B cell (primary cell): ENCODE data around the gene ZNF580. TPM values are rescaled to one million over a fixed set of nuclear protein-coding genes. Genes with fewer than 3 reads are reported as not detected.

Experiments
- ATAC-seq: fragments of 200-7000 bp; cut with Tn5 transposase; one replicate; pipeline ENCODE4 v1.10.0; 2021; ENCODE audit warnings: low read depth, mild to moderate bottlenecking, moderate number of reproducible peaks, moderate library complexity
- CTCF ChIA-PET: fragments of 350-600 bp; sonication (Branson Sonifier 250); formaldehyde crosslinking; loops from one replicate; lab custom pipeline; 2021; ENCODE audit warnings: antibody characterized with exemption, inconsistent platforms; lab: Charles Lee
- POLR2A ChIA-PET: fragments of 350-600 bp; sonication (Branson Sonifier 250); formaldehyde crosslinking; loops from one replicate; lab custom pipeline; 2021; ENCODE audit warnings: antibody characterized with exemption; lab: Charles Lee
- DNase-seq: peaks from one replicate; pipeline ENCODE4 v3.0.0; 2013
- H2AFZ ChIP-seq: 2 replicates; pipeline ENCODE4 v1.6.1; 2012; ENCODE audit warnings: mild to moderate bottlenecking, low read depth, low read length; ENCODE audit not compliant: insufficient read depth, poor library complexity, severe bottlenecking
- H3K27ac ChIP-seq, 2 donors: 1 replicate in 1 of 2; 2 replicates in 1 of 2; pipeline ENCODE4 v1.5.1; 2012 to 2013; ENCODE audit warnings: low read length in 2 of 2, mild to moderate bottlenecking in 2 of 2, moderate library complexity in 1 of 2
- H3K27me3 ChIP-seq, 4 experiments: fragments of 200-600 bp in 1 of 4; sonication (generic) in 1 of 4; replicated peaks in 1 of 4; 1 replicate in 2 of 4; 2 replicates in 2 of 4; pipeline versions ENCODE4 v1.6.1 to v1.7.0; 2013 to 2016; ENCODE audit warnings: low read length in 3 of 4, mild to moderate bottlenecking in 2 of 4, mixed read lengths in 1 of 4, moderate library complexity in 1 of 4; ENCODE audit not compliant: insufficient read depth in 4 of 4, control insufficient read depth in 3 of 4; ENCODE audit errors: control extremely low read depth in 1 of 4
- H3K36me3 ChIP-seq, 2 experiments: replicated peaks in 1 of 2; 1 replicate in 1 of 2; 2 replicates in 1 of 2; pipeline versions ENCODE4 v1.6.1 to v1.7.1; 2013; ENCODE audit warnings: low read length in 1 of 2; ENCODE audit not compliant: insufficient read depth in 2 of 2, control insufficient read depth in 1 of 2; ENCODE audit errors: control extremely low read depth in 1 of 2, extremely low read depth in 1 of 2
- H3K4me1 ChIP-seq, 2 donors: fragments of 200-600 bp in 1 of 2; sonication (generic) in 1 of 2; 1 replicate in 1 of 2; 2 replicates in 1 of 2; pipeline versions ENCODE4 v1.5.1 to v1.6.1; 2013 to 2017; ENCODE audit warnings: low read length in 2 of 2; ENCODE audit not compliant: control insufficient read depth in 2 of 2, insufficient read depth in 2 of 2
- H3K4me2 ChIP-seq: replicated peaks from 2 replicates; pipeline ENCODE3; 2012; ENCODE audit warnings: mild to moderate bottlenecking, low read depth, low read length; ENCODE audit not compliant: poor library complexity, severe bottlenecking
- H3K4me3 ChIP-seq, 5 experiments: fragments of 200-600 bp in 1 of 5; sonication (generic) in 1 of 5; 1 replicate in 3 of 5; 2 replicates in 2 of 5; pipeline versions ENCODE4 v1.5.1 to v1.7.0; 2011 to 2016; ENCODE audit warnings: low read length in 4 of 5, mild to moderate bottlenecking in 4 of 5, low read depth in 2 of 5, control low read depth in 1 of 5, moderate library complexity in 1 of 5; ENCODE audit not compliant: insufficient read depth in 1 of 5; ENCODE audit errors: control extremely low read depth in 1 of 5, extremely low read depth in 1 of 5
- H3K79me2 ChIP-seq: fragments of 200-600 bp; sonication (generic); one replicate; pipeline ENCODE4 v1.6.0; 2016; ENCODE audit warnings: low read length; ENCODE audit not compliant: control insufficient read depth, insufficient read depth
- H3K9ac ChIP-seq: fragments of 200-600 bp; sonication (generic); 2 replicates; pipeline ENCODE4 v1.6.1; 2017; ENCODE audit warnings: mild to moderate bottlenecking, low read length, moderate library complexity
- H3K9me3 ChIP-seq, 3 donors: one replicate each; pipeline versions ENCODE4 v1.6.1 to v1.7.1; 2013; ENCODE audit warnings: low read length in 2 of 3; ENCODE audit not compliant: control insufficient read depth in 2 of 3, insufficient read depth in 1 of 3; ENCODE audit errors: control extremely low read depth in 1 of 3
- H4K20me1 ChIP-seq: 2 replicates; pipeline ENCODE4 v1.6.0; 2012; ENCODE audit warnings: mild to moderate bottlenecking, low read length; ENCODE audit not compliant: insufficient read depth, control insufficient read depth, poor library complexity, severe bottlenecking
- H3K27ac Mint-ChIP-seq: one replicate; pipeline ENCODE4 v1.8.0; 2021; ENCODE audit warnings: mixed read lengths
- H3K27me3 Mint-ChIP-seq: one replicate; pipeline ENCODE4 v1.8.0; 2021; ENCODE audit warnings: mixed read lengths
- H3K4me1 Mint-ChIP-seq: one replicate; pipeline ENCODE4 v1.8.0; 2021; ENCODE audit warnings: mixed read lengths
- H3K4me3 Mint-ChIP-seq: one replicate; pipeline ENCODE4 v1.8.0; 2021; ENCODE audit warnings: mixed read lengths
- H3K9me3 Mint-ChIP-seq: one replicate; pipeline ENCODE4 v1.8.0; 2022; ENCODE audit warnings: mixed read lengths; ENCODE audit not compliant: insufficient read depth
- CTCF ChIP-seq: fragments of 200-600 bp; IDR thresholded peaks from one replicate; pipeline ENCODE4 v1.8.0; 2022; ENCODE audit warnings: antibody characterized with exemption, mild to moderate bottlenecking
- EZH2 ChIP-seq: IDR thresholded peaks from 2 replicates; pipeline ENCODE4 v1.6.1; 2012; ENCODE audit warnings: borderline replicate concordance, low read depth, mild to moderate bottlenecking, moderate library complexity, low read length; ENCODE audit not compliant: insufficient read depth, poor library complexity, severe bottlenecking
- WGBS: methylation state at CpG from one replicate; pipeline ENCODE4 v1.1.5; 2013; ENCODE audit warnings: missing lambda C conversion rate; ENCODE audit not compliant: insufficient coverage; 5-methylcytosine and 5-hydroxymethylcytosine counted together
- intact Hi-C: fragments of 100-400 bp; cut with micrococcal nuclease; formaldehyde crosslinking; loops from one replicate; pipeline ENCODE4 v1.10.0; 2022
- polyA plus RNA-seq: library from polyadenylated mRNA; depleted of rRNA; stranded (reverse); fragments of >200 nt; gene quantifications from 2 replicates; pipeline ENCODE4 v1.2.3, GENCODE V29; 2012
- total RNA-seq, 2 donors: library from RNA; stranded (reverse); fragments of 120-200 nt in 1 of 2; gene quantifications; 1 replicate in 1 of 2; 2 replicates in 1 of 2; pipeline versions ENCODE4 v1.2.3 to v1.2.4, GENCODE V29; 2013 to 2022

The ZNF580 gene
- total and polyA plus RNA-seq, 2 donors (not counting 1 experiment from before 2014, with no cell fraction given) = 69.8 to 101 TPM

DNA sequence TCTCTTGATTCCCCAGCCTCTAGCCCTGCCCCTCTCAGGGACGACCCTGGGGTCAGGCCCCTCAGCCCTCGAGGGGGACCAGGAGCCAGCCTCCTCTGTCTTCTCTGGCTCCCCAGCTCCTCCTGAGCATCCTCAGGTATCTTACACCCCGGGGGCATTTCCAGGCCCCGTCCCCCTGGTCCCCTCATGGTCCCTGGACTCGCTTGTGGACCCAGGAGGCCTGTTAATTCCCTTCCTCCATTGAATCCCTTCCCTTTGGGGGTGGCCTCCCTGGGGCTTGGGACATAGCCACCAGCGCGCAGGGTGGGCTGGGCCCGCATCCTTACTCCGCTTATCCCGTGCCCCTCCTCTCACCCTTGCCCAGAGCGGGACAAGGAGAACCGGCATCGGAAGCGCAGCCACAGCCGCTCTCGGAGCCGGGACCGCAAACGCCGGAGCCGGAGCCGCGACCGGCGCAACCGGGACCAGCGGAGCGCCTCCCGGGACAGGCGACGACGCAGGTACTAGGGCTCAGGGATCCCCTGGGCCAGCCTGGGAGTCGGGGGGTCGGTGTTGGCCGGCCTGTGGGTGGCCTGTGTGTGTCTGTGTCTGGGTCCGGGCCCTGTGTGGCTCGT lies 18.2 kb downstream of the ZNF580 start:
- Histone ChIP-seq H4K20me1 (peaks cover 86% of the 10 kb centered on the region), H3K4me2 (peak overlapping the region; percentile 87), H3K79me2 (peaks cover 87% of the 10 kb centered on the region), H3K27ac (no peak overlapping the region), H3K4me3 (no peak overlapping the region), H3K36me3 (peaks cover 0 to 63% of the 10 kb centered on the region in 2 experiments), H3K27me3 (no peaks in the 10 kb centered on the region), H3K9ac (no peak overlapping the region), H2AFZ (no peak overlapping the region), H3K4me1 (peaks cover 34 to 44% of the 10 kb centered on the region in 2 donors), H3K9me3 (no peaks in the 10 kb centered on the region)
- H3K27me3 Mint-ChIP-seq = no peaks in the 10 kb centered on the region
- no peak overlapping the region for H3K27ac Mint-ChIP-seq
- peaks cover 52% of the 10 kb centered on the region for H3K4me1 Mint-ChIP-seq
- TF ChIP-seq EZH2 = no peak
- TF ChIP-seq CTCF = no peak
- ChIA-PET POLR2A (no interaction called here), CTCF (interaction anchor here (0.8 kb wide), 1 partner anchor 26 kb away, joined by 3 read pairs; no protein-coding TSS in a partner anchor)
- WGBS = 96% methylated on average over 34 of the region's 37 CpGs
- intact Hi-C loops = no loop called here
- no peak for ATAC-seq
- no peak overlapping the region for H3K4me3 Mint-ChIP-seq
- DNase-seq = no peak
- H3K9me3 Mint-ChIP-seq = no peaks in the 10 kb centered on the region

GRCh38 chr19:55659822-55660221 lies 19.0 kb downstream of the ZNF580 start:
- no peaks in the 10 kb centered on the region for H3K9me3 ChIP-seq
- DNase-seq = no peak
- intact Hi-C loops = no loop called here
- ATAC-seq = no peak
- 91% methylated on average over 5 of the region's 9 CpGs for WGBS
- peaks cover 52% of the 10 kb centered on the region for H3K4me1 Mint-ChIP-seq
- peak overlapping the region; percentile 18 for H3K4me2 ChIP-seq
- peak overlapping the region in 1 of 2 donors; percentile 30 for H3K27ac ChIP-seq
- CTCF ChIA-PET = no interaction called here
- no peak overlapping the region for H3K27ac Mint-ChIP-seq
- H3K36me3 ChIP-seq = peaks cover 0 to 71% of the 10 kb centered on the region in 2 experiments
- no peaks in the 10 kb centered on the region for H3K9me3 Mint-ChIP-seq
- H4K20me1 ChIP-seq = peaks cover 94% of the 10 kb centered on the region
- TF ChIP-seq EZH2 (no peak), CTCF (no peak)
- no peaks in the 10 kb centered on the region for H3K27me3 Mint-ChIP-seq
- peaks cover 34 to 44% of the 10 kb centered on the region in 2 donors for H3K4me1 ChIP-seq
- H3K9ac ChIP-seq = no peak overlapping the region
- no peak overlapping the region for H3K4me3 ChIP-seq
- H2AFZ ChIP-seq = no peak overlapping the region
- no peaks in the 10 kb centered on the region for H3K27me3 ChIP-seq
- H3K79me2 ChIP-seq = peaks cover 96% of the 10 kb centered on the region
- H3K4me3 Mint-ChIP-seq = no peak overlapping the region
- POLR2A ChIA-PET = no interaction called here
